GM12873 (cell line): Measurements from ENCODE around the gene PPP1R11.

Source experiments
- TF ChIP-seq, protein P1 (sequence below): IDR thresholded peaks from 2 replicates; pipeline ENCODE4 v1.5.1; 2012; ENCODE audit warnings: low read depth, mild to moderate bottlenecking, moderate library complexity, low read length, control low read depth; ENCODE audit not compliant: insufficient read depth; ENCODE audit errors: missing control alignments

Gene PPP1R11

DNA sequence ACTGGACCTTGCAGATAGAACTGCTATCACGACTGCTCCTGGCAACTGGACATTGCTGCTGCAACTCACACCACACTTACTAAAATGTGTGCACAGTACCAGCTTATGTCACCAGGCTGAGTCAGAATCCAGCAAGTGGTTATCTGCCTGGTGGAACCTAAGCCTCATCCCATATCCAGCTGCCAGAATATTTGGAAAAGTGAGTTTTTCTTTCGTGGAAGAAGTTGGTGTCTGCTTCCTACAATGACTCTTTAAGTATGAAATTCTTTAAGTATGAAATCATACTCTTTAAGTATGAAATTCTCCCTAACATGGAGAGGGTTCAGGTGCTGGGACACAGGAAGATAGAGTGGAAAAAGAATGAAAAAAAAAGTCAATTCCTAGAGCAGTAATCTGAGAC, 22.4 kb upstream of the PPP1R11 start:
- TF ChIP-seq, protein P1, sequence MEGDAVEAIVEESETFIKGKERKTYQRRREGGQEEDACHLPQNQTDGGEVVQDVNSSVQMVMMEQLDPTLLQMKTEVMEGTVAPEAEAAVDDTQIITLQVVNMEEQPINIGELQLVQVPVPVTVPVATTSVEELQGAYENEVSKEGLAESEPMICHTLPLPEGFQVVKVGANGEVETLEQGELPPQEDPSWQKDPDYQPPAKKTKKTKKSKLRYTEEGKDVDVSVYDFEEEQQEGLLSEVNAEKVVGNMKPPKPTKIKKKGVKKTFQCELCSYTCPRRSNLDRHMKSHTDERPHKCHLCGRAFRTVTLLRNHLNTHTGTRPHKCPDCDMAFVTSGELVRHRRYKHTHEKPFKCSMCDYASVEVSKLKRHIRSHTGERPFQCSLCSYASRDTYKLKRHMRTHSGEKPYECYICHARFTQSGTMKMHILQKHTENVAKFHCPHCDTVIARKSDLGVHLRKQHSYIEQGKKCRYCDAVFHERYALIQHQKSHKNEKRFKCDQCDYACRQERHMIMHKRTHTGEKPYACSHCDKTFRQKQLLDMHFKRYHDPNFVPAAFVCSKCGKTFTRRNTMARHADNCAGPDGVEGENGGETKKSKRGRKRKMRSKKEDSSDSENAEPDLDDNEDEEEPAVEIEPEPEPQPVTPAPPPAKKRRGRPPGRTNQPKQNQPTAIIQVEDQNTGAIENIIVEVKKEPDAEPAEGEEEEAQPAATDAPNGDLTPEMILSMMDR = no peak

DNA sequence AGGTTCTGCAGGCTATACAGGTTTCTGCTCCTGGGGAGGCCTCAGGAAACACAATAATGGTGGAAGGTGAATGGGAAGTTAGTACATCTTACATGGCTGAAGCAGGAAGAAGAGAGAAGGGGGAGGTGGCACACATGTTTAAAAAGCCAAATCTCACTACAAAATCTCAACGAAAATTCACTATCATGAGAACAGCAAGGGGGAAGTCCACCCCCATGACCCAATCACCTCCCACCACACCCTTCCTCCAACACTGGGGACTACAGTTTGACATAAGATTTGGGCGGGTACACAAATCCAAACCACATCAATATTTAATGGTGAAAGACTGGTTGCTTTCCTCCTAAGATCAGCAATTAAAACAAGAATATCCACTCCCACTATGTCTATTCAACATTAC, 19.8 kb upstream of the PPP1R11 start:
- TF ChIP-seq, protein P1 = no peak

DNA sequence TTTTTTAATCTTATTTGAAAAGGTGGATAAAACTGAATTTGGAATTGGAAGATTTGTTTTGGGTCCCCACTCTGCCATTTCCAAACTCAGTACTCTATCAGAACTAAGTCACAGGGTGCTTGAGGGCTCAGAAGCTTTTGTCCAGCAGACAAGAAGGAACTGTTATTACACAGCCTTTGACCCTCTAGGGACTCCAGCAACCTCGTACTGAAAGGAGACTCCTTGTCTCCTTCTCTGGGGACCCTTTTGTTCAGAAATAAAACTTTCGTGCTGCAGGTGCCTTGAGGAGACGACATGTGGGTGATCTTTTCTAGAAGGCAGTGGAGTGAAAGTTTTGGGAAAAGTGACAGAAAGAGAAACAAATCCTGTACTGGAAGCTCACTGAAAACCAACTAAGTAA, 13.3 kb upstream of the PPP1R11 start:
- TF ChIP-seq, protein P1 = no peak

DNA sequence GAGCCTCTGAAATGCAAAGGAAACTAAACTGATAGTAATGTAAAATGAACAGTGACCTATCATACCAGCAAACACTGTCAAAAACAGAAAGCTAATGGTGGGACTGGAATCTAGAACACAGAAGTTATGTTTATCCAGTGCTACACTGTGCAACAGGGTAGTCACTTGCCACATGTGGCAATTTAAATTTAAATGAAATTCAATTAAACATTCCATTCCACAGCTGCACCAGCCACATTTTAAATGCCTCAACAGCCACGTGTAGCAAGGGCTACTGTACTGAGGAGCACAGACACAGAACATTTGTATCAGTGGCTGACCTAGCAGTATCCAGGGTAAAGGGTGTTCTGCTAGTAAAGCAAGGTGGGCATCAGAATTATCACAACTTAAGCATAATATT, 11.5 kb upstream of the PPP1R11 start:
- TF ChIP-seq, protein P1 = no peak

DNA sequence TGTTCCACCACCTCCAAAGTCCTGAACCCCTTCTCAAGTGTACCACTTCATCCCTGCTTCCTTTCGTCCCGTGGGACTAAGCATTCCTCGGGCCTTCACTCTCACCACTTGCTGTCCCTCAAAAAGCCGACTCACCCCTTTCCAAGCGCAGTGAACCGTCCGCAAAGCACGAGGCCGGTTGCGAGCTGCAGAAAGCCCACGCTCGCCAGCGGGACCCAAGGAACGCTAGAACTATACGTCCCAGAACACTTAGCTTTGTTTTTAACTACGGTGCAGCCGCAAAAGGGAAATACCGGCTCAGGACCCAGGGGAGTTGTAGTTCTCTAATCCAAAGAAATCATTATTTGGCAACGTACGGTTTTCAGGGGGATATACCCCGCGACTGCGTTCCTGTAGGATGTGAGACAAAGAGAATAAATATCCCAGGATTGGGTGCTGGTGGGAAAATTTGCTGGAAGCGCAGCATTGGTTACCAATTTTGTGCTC, 6.3 kb upstream of the PPP1R11 start:
- TF ChIP-seq, protein P1 = no peak

DNA sequence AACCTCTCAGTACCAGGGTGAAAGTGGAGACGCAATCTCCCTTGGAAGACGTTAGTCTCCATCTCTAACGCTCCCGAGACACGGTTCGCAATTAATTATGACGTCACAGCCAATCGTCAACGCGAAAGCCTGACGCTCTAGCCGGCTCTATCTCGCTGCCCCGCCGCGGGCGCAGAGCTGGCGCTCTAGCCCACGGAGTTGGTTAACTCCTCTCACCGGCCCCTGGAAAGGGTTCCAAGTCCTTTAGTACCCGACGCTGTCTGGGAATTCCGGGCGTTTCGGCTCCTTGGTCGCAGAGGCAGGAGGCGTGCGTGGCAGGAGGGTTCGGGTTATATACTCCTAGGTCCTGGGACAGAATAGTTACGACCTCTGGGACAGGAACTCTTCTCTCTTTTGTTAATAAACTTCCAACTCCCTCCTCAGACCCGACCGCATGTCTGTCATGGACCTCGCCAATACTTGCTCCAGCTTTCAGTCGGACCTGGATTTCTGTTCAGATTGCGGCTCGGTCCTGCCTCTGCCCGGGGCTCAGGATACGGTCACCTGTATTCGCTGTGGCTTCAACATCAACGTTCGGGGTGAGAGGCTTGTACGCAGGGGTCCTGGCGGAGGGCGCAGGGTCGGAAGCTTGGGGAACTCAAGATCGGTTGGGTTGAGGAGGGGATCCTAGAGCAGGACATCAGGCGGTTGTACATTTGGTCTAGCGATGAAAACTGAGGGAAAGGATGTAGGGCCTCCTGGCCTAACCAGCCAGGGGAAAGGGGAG, 5.7 kb upstream of the PPP1R11 start, which contains the start of gene POLR1H:
Gene POLR1H (plus strand): TSS at position 174 of the 766 bp plus-strand sequence. CDS start 260 bp downstream, at position 434.
- TF ChIP-seq, protein P1 = no peak

DNA sequence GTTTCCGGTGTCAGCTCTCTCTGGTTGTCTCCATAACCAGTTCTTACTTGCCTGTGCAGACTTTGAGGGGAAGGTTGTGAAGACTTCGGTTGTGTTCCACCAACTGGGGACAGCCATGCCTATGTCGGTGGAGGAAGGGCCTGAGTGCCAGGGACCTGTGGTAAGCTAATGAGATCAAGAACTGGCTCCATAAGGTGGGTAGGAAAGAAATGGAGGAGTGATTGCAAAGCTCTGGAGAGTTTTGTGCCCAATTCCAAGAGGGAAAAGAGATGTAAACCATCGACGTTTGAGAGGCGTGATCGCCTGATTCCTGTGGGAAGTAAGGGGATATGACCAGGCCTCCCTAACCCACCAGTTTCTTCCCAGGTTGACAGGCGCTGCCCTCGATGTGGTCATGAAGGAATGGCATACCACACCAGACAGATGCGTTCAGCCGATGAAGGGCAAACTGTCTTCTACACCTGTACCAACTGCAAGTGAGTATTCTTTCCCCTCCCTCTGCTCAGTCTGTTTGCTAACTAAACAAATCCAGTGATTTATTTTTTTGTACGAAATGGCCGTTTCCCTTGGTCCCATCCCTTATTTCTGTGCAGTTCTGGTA, 5.0 kb upstream of the PPP1R11 start:
- TF ChIP-seq, protein P1 = no peak
